ENCODE measurements around the gene ANXA6.

The ANXA6 gene

DNA sequence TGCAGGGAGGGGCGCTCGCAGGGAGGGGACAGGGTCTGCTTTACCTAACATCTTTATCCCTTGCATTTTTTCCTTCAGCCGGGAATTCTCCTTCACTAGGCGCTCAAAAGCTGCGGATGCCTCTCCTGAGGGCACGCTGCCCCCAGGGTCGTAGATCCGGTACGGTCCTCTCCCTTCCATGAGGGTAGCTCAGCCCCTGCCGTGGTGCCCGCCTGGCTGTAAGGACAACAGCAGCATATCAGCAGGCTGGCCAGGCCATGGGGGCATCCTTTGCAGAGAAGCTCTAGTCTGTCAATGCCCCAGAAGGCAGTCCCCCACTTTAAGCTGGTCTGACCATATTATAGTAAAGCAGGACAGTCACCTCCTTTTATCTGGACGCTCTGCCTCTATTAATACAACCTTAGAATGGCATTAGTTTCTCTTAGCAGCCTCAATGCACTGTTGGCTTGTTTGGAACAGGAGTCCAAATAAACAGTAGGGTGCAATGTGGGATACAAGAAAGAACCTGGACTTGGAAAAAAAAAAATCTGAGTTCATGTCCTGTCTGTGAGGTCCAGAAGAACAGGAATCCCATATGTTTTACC is 92.6 kb downstream of the ANXA6 start:
- H3K27ac ChIP-seq (ENCODE audit: low read depth, low read length) = peak overlapping the region; percentile 98
- peaks cover 0 to 59% (median 44%) of the 10 kb centered on the region in 5 donors for H3K36me3 ChIP-seq (ENCODE audit: control insufficient read depth in 5 of 5, insufficient read depth in 5 of 5, low read length in 5 of 5)

GRCh38 chr5:151063142-151063989 is 94.2 kb downstream of the ANXA6 start:
- peaks cover 27 to 97% (median 86%) of the 10 kb centered on the region in 5 donors for H3K4me1 ChIP-seq (ENCODE audit: control insufficient read depth in 5 of 5, insufficient read depth in 5 of 5, low read length in 5 of 5)
- H3K9ac ChIP-seq (ENCODE audit: low read length in 5 of 5) = peak overlapping the region; percentile 21 to 77 (median 74)
- peak overlapping the region; percentile 98 for H3K27ac ChIP-seq (ENCODE audit: low read depth, low read length)
- H3K36me3 ChIP-seq (ENCODE audit: control insufficient read depth in 5 of 5, insufficient read depth in 5 of 5, low read length in 5 of 5) = peaks cover 0 to 63% (median 60%) of the 10 kb centered on the region in 5 donors
- H3K27me3 ChIP-seq (ENCODE audit: control insufficient read depth in 5 of 5, insufficient read depth in 4 of 5, low read length in 5 of 5) = no peaks in the 10 kb centered on the region
- no peaks in the 10 kb centered on the region for H3K9me3 ChIP-seq (ENCODE audit: control insufficient read depth in 5 of 5, low read length in 5 of 5)
- peak overlapping the region in 1 of 5 donors; percentile 42 for H3K4me3 ChIP-seq (ENCODE audit: low read depth in 1 of 5, low read length in 5 of 5)

More for the DNA sequence above, 92.6 kb downstream of the ANXA6 start:
- H3K9me3 ChIP-seq (ENCODE audit: control insufficient read depth in 5 of 5, low read length in 5 of 5) = no peaks in the 10 kb centered on the region
- H3K4me3 ChIP-seq (ENCODE audit: low read depth in 1 of 5, low read length in 5 of 5) = no peak overlapping the region
- no peaks in the 10 kb centered on the region for H3K27me3 ChIP-seq (ENCODE audit: control insufficient read depth in 5 of 5, insufficient read depth in 4 of 5, low read length in 5 of 5)
- no peak overlapping the region for H3K9ac ChIP-seq (ENCODE audit: low read length in 5 of 5)
- H3K4me1 ChIP-seq (ENCODE audit: control insufficient read depth in 5 of 5, insufficient read depth in 5 of 5, low read length in 5 of 5) = peaks cover 31 to 97% (median 88%) of the 10 kb centered on the region in 5 donors

DNA sequence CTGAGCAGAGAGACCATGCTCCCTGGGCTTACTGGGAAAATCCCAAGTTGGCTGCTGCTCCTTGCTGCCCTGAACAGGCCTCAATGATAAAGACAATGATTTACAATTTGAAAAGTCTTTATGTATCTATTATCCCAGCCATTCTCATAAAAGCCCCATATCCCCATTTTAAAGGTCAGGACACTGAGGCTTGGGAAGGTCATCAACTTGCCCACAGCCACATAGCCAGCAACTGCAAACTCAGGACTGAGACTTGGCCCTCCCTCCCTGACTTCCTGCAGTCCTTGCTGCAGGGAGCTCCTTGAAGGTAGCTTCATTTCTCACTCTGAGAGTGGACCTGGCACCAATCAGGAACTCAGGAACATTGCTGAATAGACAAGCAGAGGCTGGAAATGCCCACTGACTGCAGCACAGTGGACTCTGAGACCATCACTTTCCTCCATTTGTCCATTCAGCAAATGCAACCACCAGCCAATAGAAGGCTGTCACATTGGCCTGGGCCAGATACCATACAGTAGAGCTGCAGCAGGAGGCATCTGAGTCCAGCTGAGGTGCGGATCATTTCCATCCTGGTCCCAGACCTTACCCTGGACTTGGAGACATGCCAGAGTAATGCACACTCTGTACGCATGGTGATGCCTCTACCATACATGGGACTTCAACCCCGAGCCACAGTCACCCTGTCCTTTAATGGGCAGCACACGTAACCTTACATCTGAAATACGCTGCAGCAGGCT is 95.0 kb downstream of the ANXA6 start:
- Histone ChIP-seq H3K4me1 (ENCODE audit: control insufficient read depth in 5 of 5, insufficient read depth in 5 of 5, low read length in 5 of 5) (peaks cover 19 to 93% (median 78%) of the 10 kb centered on the region in 5 donors), H3K9me3 (ENCODE audit: control insufficient read depth in 5 of 5, low read length in 5 of 5) (no peaks in the 10 kb centered on the region), H3K9ac (ENCODE audit: low read length in 5 of 5) (peak overlapping the region in 4 of 5 donors; percentile 4 to 43 (median 32)), H3K27ac (ENCODE audit: low read depth, low read length) (peak overlapping the region; percentile 98), H3K4me3 (ENCODE audit: low read depth in 1 of 5, low read length in 5 of 5) (no peak overlapping the region), H3K36me3 (ENCODE audit: control insufficient read depth in 5 of 5, insufficient read depth in 5 of 5, low read length in 5 of 5) (peaks cover 0 to 68% (median 65%) of the 10 kb centered on the region in 5 donors), H3K27me3 (ENCODE audit: control insufficient read depth in 5 of 5, insufficient read depth in 4 of 5, low read length in 5 of 5) (no peaks in the 10 kb centered on the region)

DNA sequence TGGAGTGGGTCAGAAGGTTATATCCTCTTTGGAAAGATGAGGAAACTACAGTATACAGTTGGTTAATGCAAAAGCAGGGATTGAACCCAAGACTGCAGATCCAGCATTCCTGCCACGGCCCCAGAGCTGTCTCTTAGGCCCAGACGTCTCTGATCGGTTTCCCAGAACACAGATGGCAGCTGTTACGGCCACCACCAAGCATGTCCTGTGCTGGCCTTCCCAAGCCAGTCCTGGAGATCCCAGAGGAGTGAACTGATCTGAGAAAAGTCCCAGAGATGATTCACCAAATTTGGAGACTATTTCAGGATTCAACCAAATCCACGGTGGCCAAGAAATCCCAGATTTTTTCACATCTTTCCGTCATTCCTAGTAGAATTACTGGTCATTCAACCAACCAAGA is 96.8 kb downstream of the ANXA6 start:
- no peaks in the 10 kb centered on the region for H3K9me3 ChIP-seq (ENCODE audit: control insufficient read depth in 5 of 5, low read length in 5 of 5)
- H3K36me3 ChIP-seq (ENCODE audit: control insufficient read depth in 5 of 5, insufficient read depth in 5 of 5, low read length in 5 of 5) = peaks cover 0 to 78% (median 72%) of the 10 kb centered on the region in 5 donors
- no peaks in the 10 kb centered on the region for H3K27me3 ChIP-seq (ENCODE audit: control insufficient read depth in 5 of 5, insufficient read depth in 4 of 5, low read length in 5 of 5)
- peak overlapping the region in 4 of 5 donors; percentile 63 to 74 (median 64) for H3K9ac ChIP-seq (ENCODE audit: low read length in 5 of 5)
- H3K4me1 ChIP-seq (ENCODE audit: control insufficient read depth in 5 of 5, insufficient read depth in 5 of 5, low read length in 5 of 5) = peaks cover 18 to 81% (median 63%) of the 10 kb centered on the region in 5 donors
- no peak overlapping the region for H3K4me3 ChIP-seq (ENCODE audit: low read depth in 1 of 5, low read length in 5 of 5)
- H3K27ac ChIP-seq (ENCODE audit: low read depth, low read length) = peak overlapping the region; percentile 98

- Histone ChIP-seq H3K27ac (ENCODE audit: low read depth, low read length) (peak overlapping the region; percentile 98), H3K27me3 (ENCODE audit: control insufficient read depth in 5 of 5, insufficient read depth in 4 of 5, low read length in 5 of 5) (no peaks in the 10 kb centered on the region), H3K36me3 (ENCODE audit: control insufficient read depth in 5 of 5, insufficient read depth in 5 of 5, low read length in 5 of 5) (peaks cover 0 to 90% (median 85%) of the 10 kb centered on the region in 5 donors), H3K4me1 (ENCODE audit: control insufficient read depth in 5 of 5, insufficient read depth in 5 of 5, low read length in 5 of 5) (peaks cover 17 to 66% (median 51%) of the 10 kb centered on the region in 5 donors), H3K4me3 (ENCODE audit: low read depth in 1 of 5, low read length in 5 of 5) (no peak overlapping the region), H3K9me3 (ENCODE audit: control insufficient read depth in 5 of 5, low read length in 5 of 5) (no peaks in the 10 kb centered on the region), H3K9ac (ENCODE audit: low read length in 5 of 5) (peak overlapping the region in 3 of 5 donors; percentile 3 to 37 (median 26))
Observed at GRCh38 chr5:151058891-151059489, 98.6 kb downstream of the ANXA6 start.

GRCh38 chr5:151058301-151058700 is 99.3 kb downstream of the ANXA6 start:
- Histone ChIP-seq H3K9ac (ENCODE audit: low read length in 5 of 5) (no peak overlapping the region), H3K36me3 (ENCODE audit: control insufficient read depth in 5 of 5, insufficient read depth in 5 of 5, low read length in 5 of 5) (peaks cover 0 to 97% (median 92%) of the 10 kb centered on the region in 5 donors), H3K4me3 (ENCODE audit: low read depth in 1 of 5, low read length in 5 of 5) (no peak overlapping the region), H3K27ac (ENCODE audit: low read depth, low read length) (peak overlapping the region; percentile 98), H3K4me1 (ENCODE audit: control insufficient read depth in 5 of 5, insufficient read depth in 5 of 5, low read length in 5 of 5) (peaks cover 13 to 59% (median 44%) of the 10 kb centered on the region in 5 donors), H3K27me3 (ENCODE audit: control insufficient read depth in 5 of 5, insufficient read depth in 4 of 5, low read length in 5 of 5) (no peaks in the 10 kb centered on the region), H3K9me3 (ENCODE audit: control insufficient read depth in 5 of 5, low read length in 5 of 5) (no peaks in the 10 kb centered on the region)

- Histone ChIP-seq H3K9ac (ENCODE audit: low read length in 5 of 5) (no peak overlapping the region), H3K27ac (ENCODE audit: low read depth, low read length) (no peak overlapping the region), H3K4me1 (ENCODE audit: control insufficient read depth in 5 of 5, insufficient read depth in 5 of 5, low read length in 5 of 5) (peaks cover 9 to 54% (median 40%) of the 10 kb centered on the region in 5 donors), H3K27me3 (ENCODE audit: control insufficient read depth in 5 of 5, insufficient read depth in 4 of 5, low read length in 5 of 5) (no peaks in the 10 kb centered on the region), H3K4me3 (ENCODE audit: low read depth in 1 of 5, low read length in 5 of 5) (no peak overlapping the region), H3K9me3 (ENCODE audit: control insufficient read depth in 5 of 5, low read length in 5 of 5) (no peaks in the 10 kb centered on the region), H3K36me3 (ENCODE audit: control insufficient read depth in 5 of 5, insufficient read depth in 5 of 5, low read length in 5 of 5) (peaks cover 0 to 94% (median 80%) of the 10 kb centered on the region in 5 donors)
Observed at GRCh38 chr5:151056379-151057325, 100.9 kb downstream of the ANXA6 start.

GRCh38 chr5:151055336-151055735 is 102.2 kb downstream of the ANXA6 start:
- Histone ChIP-seq H3K9ac (ENCODE audit: low read length in 5 of 5) (no peak overlapping the region), H3K36me3 (ENCODE audit: control insufficient read depth in 5 of 5, insufficient read depth in 5 of 5, low read length in 5 of 5) (peaks cover 3 to 92% (median 79%) of the 10 kb centered on the region in 5 donors), H3K4me1 (ENCODE audit: control insufficient read depth in 5 of 5, insufficient read depth in 5 of 5, low read length in 5 of 5) (peaks cover 4 to 41% (median 29%) of the 10 kb centered on the region in 5 donors), H3K9me3 (ENCODE audit: control insufficient read depth in 5 of 5, low read length in 5 of 5) (no peaks in the 10 kb centered on the region), H3K27ac (ENCODE audit: low read depth, low read length) (no peak overlapping the region), H3K4me3 (ENCODE audit: low read depth in 1 of 5, low read length in 5 of 5) (no peak overlapping the region), H3K27me3 (ENCODE audit: control insufficient read depth in 5 of 5, insufficient read depth in 4 of 5, low read length in 5 of 5) (no peaks in the 10 kb centered on the region)

GRCh38 chr5:151054709-151055108 is 102.9 kb downstream of the ANXA6 start:
- H3K27me3 ChIP-seq (ENCODE audit: control insufficient read depth in 5 of 5, insufficient read depth in 4 of 5, low read length in 5 of 5) = no peaks in the 10 kb centered on the region
- peak overlapping the region; percentile 33 for H3K27ac ChIP-seq (ENCODE audit: low read depth, low read length)
- no peaks in the 10 kb centered on the region for H3K9me3 ChIP-seq (ENCODE audit: control insufficient read depth in 5 of 5, low read length in 5 of 5)
- peaks cover 4 to 36% (median 26%) of the 10 kb centered on the region in 5 donors for H3K4me1 ChIP-seq (ENCODE audit: control insufficient read depth in 5 of 5, insufficient read depth in 5 of 5, low read length in 5 of 5)
- no peak overlapping the region for H3K4me3 ChIP-seq (ENCODE audit: low read depth in 1 of 5, low read length in 5 of 5)
- H3K9ac ChIP-seq (ENCODE audit: low read length in 5 of 5) = no peak overlapping the region
- H3K36me3 ChIP-seq (ENCODE audit: control insufficient read depth in 5 of 5, insufficient read depth in 5 of 5, low read length in 5 of 5) = peaks cover 3 to 91% (median 78%) of the 10 kb centered on the region in 5 donors
